PC-9 (cell line): ENCODE data around the gene KLHL18. TPM values are rescaled to one million over a fixed set of nuclear protein-coding genes. Genes with fewer than 3 reads are reported as not detected.

Source experiments
- BruUV-seq: library from RNA; stranded (reverse); fragments of 400-500 nt; replicated peaks from 2 replicates; lab custom pipeline; 2021; lab: Mats Ljungman, UMichigan
- CTCF ChIA-PET: fragments of 300-600 bp; sonication (Branson Sonifier 250); formaldehyde crosslinking; loops from one replicate; lab custom pipeline; 2022; ENCODE audit warnings: antibody characterized with exemption; lab: Charles Lee
- POLR2A ChIA-PET: fragments of 300-600 bp; sonication (Branson Sonifier 250); formaldehyde crosslinking; loops from one replicate; lab custom pipeline; 2022; ENCODE audit warnings: antibody characterized with exemption; ENCODE audit not compliant: unreplicated experiment; lab: Charles Lee
- DNase-seq, 2 experiments: peaks; one replicate each; pipeline versions ENCODE4 v3.0.0 to v3.0.0-alpha.2; 2015 to 2022; ENCODE audit warnings: mixed read lengths in 1 of 2
- H2AFZ ChIP-seq: fragments of 200-600 bp; sonication (generic); 2 replicates; pipeline ENCODE4 v1.8.1; 2017; ENCODE audit warnings: antibody characterized with exemption
- H3F3A ChIP-seq: fragments of 200-600 bp; sonication (generic); 2 replicates; pipeline ENCODE4 v1.8.1; 2017; ENCODE audit warnings: antibody characterized with exemption, mild to moderate bottlenecking, low read depth; ENCODE audit not compliant: insufficient read depth
- H3K27ac ChIP-seq: fragments of 200-600 bp; sonication (generic); 2 replicates; pipeline ENCODE4 v1.6.1; 2016; ENCODE audit warnings: mixed run types
- H3K27me3 ChIP-seq: fragments of 200-600 bp; sonication (generic); 2 replicates; pipeline ENCODE4 v1.6.1; 2016; ENCODE audit warnings: low read depth, mixed run types; ENCODE audit not compliant: insufficient read depth
- H3K36me3 ChIP-seq: fragments of 200-600 bp; sonication (generic); 2 replicates; pipeline ENCODE4 v1.6.1; 2016; ENCODE audit warnings: low read depth, mixed run types
- H3K4me1 ChIP-seq: fragments of 200-600 bp; sonication (generic); replicated peaks from 2 replicates; pipeline ENCODE4 v1.6.1; 2016; ENCODE audit warnings: mixed run types; ENCODE audit not compliant: insufficient read depth
- H3K4me2 ChIP-seq: fragments of 200-600 bp; sonication (generic); 2 replicates; pipeline ENCODE4 v1.6.1; 2017; ENCODE audit warnings: mixed run types
- H3K4me3 ChIP-seq: fragments of 200-600 bp; sonication (generic); 2 replicates; pipeline ENCODE4 v1.6.1; 2016; ENCODE audit warnings: mixed run types
- H3K79me2 ChIP-seq: fragments of 200-600 bp; sonication (generic); 2 replicates; pipeline ENCODE4 v1.6.1; 2017; ENCODE audit warnings: low read depth, mixed run types
- H3K9me2 ChIP-seq: fragments of 200-600 bp; sonication (generic); 2 replicates; pipeline ENCODE4 v1.8.1; 2017; ENCODE audit warnings: mild to moderate bottlenecking; ENCODE audit not compliant: insufficient read depth
- H3K9me3 ChIP-seq: fragments of 200-600 bp; sonication (generic); 2 replicates; pipeline ENCODE4 v1.8.1; 2016; ENCODE audit warnings: low read depth; ENCODE audit not compliant: insufficient read depth
- H4K20me1 ChIP-seq: fragments of 200-600 bp; sonication (generic); 2 replicates; pipeline ENCODE4 v1.8.1; 2017; ENCODE audit not compliant: insufficient read depth
- CTCF ChIP-seq: fragments of 200-600 bp; sonication (generic); conservative IDR thresholded peaks from 2 replicates; pipeline ENCODE4 v1.6.1; 2017; ENCODE audit warnings: mixed run types, antibody characterized with exemption, mild to moderate bottlenecking, moderate library complexity
- EZH2 ChIP-seq: fragments of 200-600 bp; sonication (generic); IDR thresholded peaks from 2 replicates; pipeline ENCODE4 v1.8.0; 2017; ENCODE audit warnings: antibody characterized with exemption, low read depth
- intact Hi-C: fragments of 100-400 bp; cut with micrococcal nuclease; formaldehyde crosslinking; loops from one replicate; pipeline ENCODE4 v1.10.0; 2022; ENCODE audit not compliant: unreplicated experiment
- total RNA-seq: library from RNA; stranded (reverse); gene quantifications from 2 replicates; pipeline ENCODE4 v1.2.3, GENCODE V29; 2021

KLHL18 gene
- total RNA-seq, 1 experiment from 2014 or later, result 16.0 TPM

GRCh38 chr3:47243419-47244147 is 39.2 kb upstream of the KLHL18 start:
- Histone ChIP-seq H3K27ac (no peak overlapping the region), H3K4me2 (no peak overlapping the region), H3K9me2 (no peaks in the 10 kb centered on the region), H3F3A (no peaks in the 10 kb centered on the region), H3K27me3 (no peaks in the 10 kb centered on the region), H3K9me3 (no peaks in the 10 kb centered on the region), H3K79me2 (no peaks in the 10 kb centered on the region), H4K20me1 (no peaks in the 10 kb centered on the region), H3K4me1 (no peaks in the 10 kb centered on the region), H3K4me3 (no peak overlapping the region), H2AFZ (no peak overlapping the region), H3K36me3 (no peaks in the 10 kb centered on the region)
- no peak for TF ChIP-seq CTCF
- TF ChIP-seq EZH2, result no peak
- DNase-seq, result no peak
- ChIA-PET POLR2A (no interaction called here), CTCF (no interaction called here)
- intact Hi-C loops, result no loop called here
- no TSS peak for BruUV-seq

GRCh38 chr3:47244531-47245100 is 38.1 kb upstream of the KLHL18 start:
- no peak for TF ChIP-seq EZH2
- ChIA-PET CTCF (no interaction called here), POLR2A (no interaction called here)
- Histone ChIP-seq H3K27ac (no peak overlapping the region), H3K4me2 (no peak overlapping the region), H3K4me3 (no peak overlapping the region), H3K36me3 (no peaks in the 10 kb centered on the region), H3K9me3 (no peaks in the 10 kb centered on the region), H3K4me1 (no peaks in the 10 kb centered on the region), H4K20me1 (no peaks in the 10 kb centered on the region), H3K27me3 (no peaks in the 10 kb centered on the region), H2AFZ (no peak overlapping the region), H3K9me2 (no peaks in the 10 kb centered on the region), H3K79me2 (no peaks in the 10 kb centered on the region), H3F3A (no peaks in the 10 kb centered on the region)
- no peak for DNase-seq
- intact Hi-C loops, result no loop called here
- BruUV-seq, result no TSS peak

GRCh38 chr3:47245271-47245670 is 37.5 kb upstream of the KLHL18 start:
- no peaks in the 10 kb centered on the region for H3K36me3 ChIP-seq
- no TSS peak for BruUV-seq
- intact Hi-C loops, result no loop called here
- no peaks in the 10 kb centered on the region for H3K4me1 ChIP-seq
- no peak overlapping the region for H3K4me2 ChIP-seq
- DNase-seq, result no peak
- no peaks in the 10 kb centered on the region for H3K9me2 ChIP-seq
- no peaks in the 10 kb centered on the region for H3K9me3 ChIP-seq
- H2AFZ ChIP-seq, result no peak overlapping the region
- no peaks in the 10 kb centered on the region for H3K27me3 ChIP-seq
- TF ChIP-seq CTCF (no peak), EZH2 (no peak)
- no peaks in the 10 kb centered on the region for H3K79me2 ChIP-seq
- no peak overlapping the region for H3K4me3 ChIP-seq
- H3K27ac ChIP-seq, result no peak overlapping the region
- ChIA-PET CTCF (interaction anchor here (0.9 kb wide), 1 partner anchor 41 kb away, joined by 3 read pairs; no protein-coding TSS in a partner anchor), POLR2A (no interaction called here)
- no peaks in the 10 kb centered on the region for H4K20me1 ChIP-seq
- H3F3A ChIP-seq, result no peaks in the 10 kb centered on the region
